Neutrophil (primary cell): Measurements from ENCODE around the gene DOCK3.

Source experiments
- H3K27ac ChIP-seq: fragments of 200-600 bp; sonication (generic); 2 replicates; pipeline ENCODE4 v1.5.1; 2016; ENCODE audit warnings: mild to moderate bottlenecking, moderate library complexity
- H3K27me3 ChIP-seq: fragments of 200-600 bp; sonication (generic); 2 replicates; pipeline ENCODE4 v1.6.0; 2016; ENCODE audit warnings: mild to moderate bottlenecking
- H3K36me3 ChIP-seq: fragments of 200-600 bp; sonication (generic); 2 replicates; pipeline ENCODE4 v1.5.1; 2017
- H3K4me1 ChIP-seq, 2 experiments: fragments of 200-600 bp in 1 of 2; sonication (generic) in 1 of 2; 1 replicate in 1 of 2; 2 replicates in 1 of 2; pipeline versions ENCODE4 v1.5.1 to v1.6.1; 2013 to 2016; ENCODE audit warnings: low read depth in 1 of 2, low read length in 1 of 2, mild to moderate bottlenecking in 1 of 2, moderate library complexity in 1 of 2; ENCODE audit not compliant: control insufficient read depth in 1 of 2, insufficient read depth in 1 of 2
- H3K4me3 ChIP-seq, 2 experiments: fragments of 200-600 bp in 1 of 2; sonication (generic) in 1 of 2; 1 replicate in 1 of 2; 2 replicates in 1 of 2; pipeline ENCODE4 v1.5.1; 2013 to 2016; ENCODE audit warnings: low read depth in 1 of 2, low read length in 1 of 2, mild to moderate bottlenecking in 1 of 2, moderate library complexity in 1 of 2
- H3K9me3 ChIP-seq: fragments of 200-600 bp; sonication (generic); 2 replicates; pipeline ENCODE4 v1.5.1; 2016
- TF ChIP-seq, protein P1 (sequence below): fragments of 200-600 bp; sonication (generic); IDR thresholded peaks from 2 replicates; pipeline ENCODE4 v1.5.1; 2016; ENCODE audit warnings: antibody characterized with exemption

DOCK3 gene

DNA sequence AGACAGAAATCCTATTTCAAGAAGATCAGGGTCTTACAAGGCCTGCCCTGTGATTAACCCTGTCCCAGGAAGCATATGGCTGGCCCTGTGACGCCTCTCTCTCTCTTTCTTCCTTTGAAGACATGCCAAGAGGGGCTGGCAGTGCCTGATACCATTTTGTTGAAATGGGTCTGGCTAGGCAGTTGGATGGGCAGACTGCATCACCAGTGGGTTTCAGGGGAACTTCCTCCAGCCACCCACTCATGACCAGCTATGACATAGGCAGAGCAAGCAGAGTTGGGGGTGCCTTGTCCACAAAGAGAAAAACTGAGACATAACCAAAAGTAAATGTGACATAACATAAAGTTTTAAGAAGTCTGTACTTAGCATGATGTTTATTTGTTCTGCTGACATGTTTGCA lies 679.0 kb downstream of the DOCK3 start:
- Histone ChIP-seq H3K9me3 (no peaks in the 10 kb centered on the region), H3K27ac (no peak overlapping the region), H3K36me3 (no peaks in the 10 kb centered on the region), H3K27me3 (no peaks in the 10 kb centered on the region), H3K4me1 (no peaks in the 10 kb centered on the region), H3K4me3 (no peak overlapping the region)
- TF ChIP-seq, protein P1, sequence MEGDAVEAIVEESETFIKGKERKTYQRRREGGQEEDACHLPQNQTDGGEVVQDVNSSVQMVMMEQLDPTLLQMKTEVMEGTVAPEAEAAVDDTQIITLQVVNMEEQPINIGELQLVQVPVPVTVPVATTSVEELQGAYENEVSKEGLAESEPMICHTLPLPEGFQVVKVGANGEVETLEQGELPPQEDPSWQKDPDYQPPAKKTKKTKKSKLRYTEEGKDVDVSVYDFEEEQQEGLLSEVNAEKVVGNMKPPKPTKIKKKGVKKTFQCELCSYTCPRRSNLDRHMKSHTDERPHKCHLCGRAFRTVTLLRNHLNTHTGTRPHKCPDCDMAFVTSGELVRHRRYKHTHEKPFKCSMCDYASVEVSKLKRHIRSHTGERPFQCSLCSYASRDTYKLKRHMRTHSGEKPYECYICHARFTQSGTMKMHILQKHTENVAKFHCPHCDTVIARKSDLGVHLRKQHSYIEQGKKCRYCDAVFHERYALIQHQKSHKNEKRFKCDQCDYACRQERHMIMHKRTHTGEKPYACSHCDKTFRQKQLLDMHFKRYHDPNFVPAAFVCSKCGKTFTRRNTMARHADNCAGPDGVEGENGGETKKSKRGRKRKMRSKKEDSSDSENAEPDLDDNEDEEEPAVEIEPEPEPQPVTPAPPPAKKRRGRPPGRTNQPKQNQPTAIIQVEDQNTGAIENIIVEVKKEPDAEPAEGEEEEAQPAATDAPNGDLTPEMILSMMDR = no peak

DNA sequence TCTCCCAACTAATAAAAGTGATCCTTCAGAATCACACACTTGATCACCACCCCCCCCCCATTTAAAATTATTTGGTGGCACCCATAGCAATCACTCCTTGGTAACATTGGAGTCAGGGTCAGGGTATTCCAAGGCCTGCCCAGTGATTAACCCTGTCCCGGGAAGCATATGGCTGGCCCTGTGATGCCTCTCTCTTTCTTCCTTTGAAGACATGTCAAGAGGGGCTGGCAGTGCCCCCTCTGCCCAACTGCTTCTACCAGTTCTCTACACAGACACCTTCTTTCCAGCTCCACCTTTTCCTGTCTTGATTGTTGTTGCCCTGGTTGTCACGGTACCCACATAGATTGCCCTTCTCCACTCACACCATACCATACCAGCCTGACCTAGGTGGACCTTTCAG lies 679.4 kb downstream of the DOCK3 start:
- no peaks in the 10 kb centered on the region for H3K4me1 ChIP-seq
- TF ChIP-seq, protein P1 = no peak
- H3K4me3 ChIP-seq = no peak overlapping the region
- no peaks in the 10 kb centered on the region for H3K36me3 ChIP-seq
- no peaks in the 10 kb centered on the region for H3K27me3 ChIP-seq
- H3K9me3 ChIP-seq = no peaks in the 10 kb centered on the region
- H3K27ac ChIP-seq = no peak overlapping the region

DNA sequence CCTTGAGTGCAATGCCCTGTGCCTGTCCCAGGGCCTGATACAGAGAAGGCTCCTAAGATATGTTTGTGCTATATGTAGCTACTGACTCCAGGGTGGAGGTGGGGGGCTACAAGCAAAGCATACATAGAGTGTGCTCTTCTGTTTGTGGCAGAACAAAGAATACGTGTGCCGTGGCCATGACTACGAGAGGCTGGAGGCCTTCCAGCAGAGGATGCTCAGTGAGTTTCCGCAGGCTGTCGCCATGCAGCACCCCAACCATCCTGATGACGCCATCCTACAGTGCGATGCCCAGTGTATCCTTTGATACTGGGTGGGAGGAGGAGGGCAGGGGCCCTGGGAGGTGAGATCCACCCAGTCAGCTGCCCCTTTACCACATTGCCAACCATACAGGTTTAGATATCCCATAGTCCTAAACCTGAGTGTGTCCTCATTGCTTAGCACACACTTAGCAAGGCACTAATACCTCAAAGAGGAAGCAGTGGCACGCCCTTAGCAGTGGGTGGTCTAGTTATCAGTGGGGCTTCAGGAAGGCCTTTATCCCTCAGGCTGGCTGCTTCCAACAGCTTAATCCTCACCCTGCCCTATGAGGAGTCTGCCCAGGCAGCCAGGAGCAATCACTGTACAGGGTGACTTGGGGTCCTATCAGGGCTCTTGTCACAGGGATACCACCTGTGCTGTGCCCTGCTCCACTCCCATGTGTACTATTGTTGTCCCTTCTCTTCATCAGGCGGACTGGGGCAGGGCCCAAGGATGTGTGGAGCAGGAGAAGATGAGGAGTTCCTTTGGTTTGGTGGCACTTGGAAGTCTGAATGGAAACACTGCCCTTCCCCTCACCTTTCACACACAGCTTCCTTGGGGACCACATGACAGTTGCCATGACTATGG lies 680.2 kb downstream of the DOCK3 start:
- TF ChIP-seq, protein P1 = no peak
- Histone ChIP-seq H3K27me3 (no peaks in the 10 kb centered on the region), H3K9me3 (no peaks in the 10 kb centered on the region), H3K27ac (no peak overlapping the region), H3K4me3 (no peak overlapping the region), H3K4me1 (no peaks in the 10 kb centered on the region), H3K36me3 (no peaks in the 10 kb centered on the region)

DNA sequence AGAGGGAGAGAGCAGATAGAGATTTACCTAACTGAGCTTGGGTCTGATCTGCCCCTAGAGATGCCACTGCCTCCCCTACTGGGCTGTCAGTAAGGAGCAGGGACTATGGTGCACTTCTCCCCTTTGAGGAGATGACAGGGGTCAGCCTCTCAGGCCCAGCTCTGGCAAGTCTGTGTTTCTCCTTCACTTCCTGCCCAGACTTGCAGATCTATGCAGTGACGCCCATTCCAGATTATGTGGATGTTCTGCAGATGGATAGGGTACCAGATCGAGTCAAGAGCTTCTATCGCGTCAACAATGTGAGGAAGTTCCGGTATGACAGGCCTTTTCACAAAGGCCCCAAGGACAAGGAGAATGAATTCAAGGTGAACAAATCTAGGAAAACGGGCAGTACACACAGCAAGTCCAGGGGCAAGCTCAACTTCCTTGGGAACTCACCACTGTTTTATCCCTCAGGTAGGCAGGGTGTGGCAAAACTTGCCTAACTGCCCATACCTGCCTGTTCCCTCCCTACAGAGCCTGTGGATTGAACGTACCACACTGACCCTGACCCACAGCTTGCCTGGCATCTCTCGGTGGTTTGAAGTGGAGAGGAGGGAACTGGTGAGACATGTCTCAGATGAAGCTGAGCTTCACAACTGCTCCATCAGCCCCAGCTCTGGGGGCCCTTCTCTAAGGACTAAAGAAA lies 681.3 kb downstream of the DOCK3 start:
- Histone ChIP-seq H3K4me3 (no peak overlapping the region), H3K27ac (no peak overlapping the region), H3K4me1 (no peaks in the 10 kb centered on the region), H3K27me3 (no peaks in the 10 kb centered on the region), H3K36me3 (no peaks in the 10 kb centered on the region), H3K9me3 (no peaks in the 10 kb centered on the region)
- TF ChIP-seq, protein P1 = no peak

DNA sequence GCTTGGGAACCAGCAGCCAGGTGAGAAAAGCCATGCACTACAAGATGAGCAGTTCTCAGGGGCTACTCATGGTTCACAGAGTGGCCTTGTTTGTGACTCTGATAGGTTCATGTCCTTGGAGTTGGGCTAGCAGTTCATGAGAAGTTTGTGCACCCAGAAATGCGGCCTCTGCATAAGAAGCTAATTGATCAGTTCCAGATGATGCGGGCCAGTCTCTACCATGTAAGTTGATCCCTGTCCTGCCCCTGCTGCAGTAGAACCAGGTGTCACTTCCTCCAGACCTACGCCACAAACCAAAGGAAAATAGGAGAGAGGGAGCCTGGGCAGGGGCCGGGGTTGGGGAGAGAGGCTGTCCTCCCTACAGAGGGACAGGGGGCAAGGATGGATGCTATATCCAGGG lies 683.1 kb downstream of the DOCK3 start:
- TF ChIP-seq, protein P1 = no peak
- Histone ChIP-seq H3K4me3 (no peak overlapping the region), H3K9me3 (no peaks in the 10 kb centered on the region), H3K27ac (no peak overlapping the region), H3K36me3 (no peaks in the 10 kb centered on the region), H3K4me1 (no peaks in the 10 kb centered on the region), H3K27me3 (no peaks in the 10 kb centered on the region)
